ENCODE data around the gene C12orf56.
"Not testable (repeated sequence)": the region's sequence is repeated elsewhere in the genome, so short reads cannot be mapped to it uniquely, and the experiment has no call there.

The C12orf56 gene

DNA sequence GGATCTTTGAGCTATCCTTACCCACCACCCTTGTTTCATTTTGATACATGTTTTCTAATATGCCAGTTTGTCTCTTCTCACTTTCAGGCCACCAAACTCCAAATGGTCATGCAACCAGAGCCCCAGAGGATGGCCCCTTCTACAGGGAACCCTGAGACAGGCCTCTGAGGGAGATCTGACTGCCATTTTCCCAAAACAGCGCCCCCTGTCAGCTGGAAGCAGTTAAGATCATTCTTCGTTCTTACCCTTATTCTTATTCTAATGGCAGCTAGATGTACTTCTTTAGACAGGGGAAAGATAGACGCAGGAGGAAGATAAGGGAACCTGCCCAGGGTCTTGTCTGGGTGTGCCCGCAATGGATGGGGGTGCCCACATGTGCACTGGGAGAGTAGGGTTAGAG is 38.4 kb downstream of the C12orf56 start:
- DNase-seq (ENCODE audit: low read depth) = no peak
- H3K4me3 ChIP-seq (ENCODE audit: control insufficient read depth, low read depth, low read length) = no peak overlapping the region
- TF ChIP-seq, protein P1, sequence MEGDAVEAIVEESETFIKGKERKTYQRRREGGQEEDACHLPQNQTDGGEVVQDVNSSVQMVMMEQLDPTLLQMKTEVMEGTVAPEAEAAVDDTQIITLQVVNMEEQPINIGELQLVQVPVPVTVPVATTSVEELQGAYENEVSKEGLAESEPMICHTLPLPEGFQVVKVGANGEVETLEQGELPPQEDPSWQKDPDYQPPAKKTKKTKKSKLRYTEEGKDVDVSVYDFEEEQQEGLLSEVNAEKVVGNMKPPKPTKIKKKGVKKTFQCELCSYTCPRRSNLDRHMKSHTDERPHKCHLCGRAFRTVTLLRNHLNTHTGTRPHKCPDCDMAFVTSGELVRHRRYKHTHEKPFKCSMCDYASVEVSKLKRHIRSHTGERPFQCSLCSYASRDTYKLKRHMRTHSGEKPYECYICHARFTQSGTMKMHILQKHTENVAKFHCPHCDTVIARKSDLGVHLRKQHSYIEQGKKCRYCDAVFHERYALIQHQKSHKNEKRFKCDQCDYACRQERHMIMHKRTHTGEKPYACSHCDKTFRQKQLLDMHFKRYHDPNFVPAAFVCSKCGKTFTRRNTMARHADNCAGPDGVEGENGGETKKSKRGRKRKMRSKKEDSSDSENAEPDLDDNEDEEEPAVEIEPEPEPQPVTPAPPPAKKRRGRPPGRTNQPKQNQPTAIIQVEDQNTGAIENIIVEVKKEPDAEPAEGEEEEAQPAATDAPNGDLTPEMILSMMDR (conservative IDR thresholded peaks at IDR 0.05; ENCODE audit: control insufficient read depth, insufficient read depth, low read depth, low read length) = no peak

DNA sequence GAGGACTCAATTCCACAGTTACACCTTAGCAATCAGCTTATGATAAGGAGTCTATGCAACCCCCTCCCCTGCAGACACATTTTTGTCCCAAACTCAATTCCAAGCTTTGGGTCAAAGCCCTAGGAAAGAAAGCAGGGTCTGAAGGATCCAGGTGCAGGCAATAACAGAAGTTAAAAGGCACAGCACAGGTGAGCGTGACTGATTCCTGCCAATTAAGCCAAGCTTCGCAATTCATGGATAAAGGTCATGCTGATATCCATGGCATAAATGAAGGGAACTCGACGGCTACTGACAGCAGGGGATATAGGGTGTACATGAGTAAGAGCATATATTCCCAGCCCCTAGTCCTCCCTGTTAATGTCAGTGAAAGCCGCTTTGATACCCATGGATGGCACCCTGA is 39.3 kb downstream of the C12orf56 start:
- no peak for DNase-seq (ENCODE audit: low read depth)
- TF ChIP-seq, protein P1 (conservative IDR thresholded peaks at IDR 0.05; ENCODE audit: control insufficient read depth, insufficient read depth, low read depth, low read length) = no peak
- H3K4me3 ChIP-seq (ENCODE audit: control insufficient read depth, low read depth, low read length) = no peak overlapping the region

DNA sequence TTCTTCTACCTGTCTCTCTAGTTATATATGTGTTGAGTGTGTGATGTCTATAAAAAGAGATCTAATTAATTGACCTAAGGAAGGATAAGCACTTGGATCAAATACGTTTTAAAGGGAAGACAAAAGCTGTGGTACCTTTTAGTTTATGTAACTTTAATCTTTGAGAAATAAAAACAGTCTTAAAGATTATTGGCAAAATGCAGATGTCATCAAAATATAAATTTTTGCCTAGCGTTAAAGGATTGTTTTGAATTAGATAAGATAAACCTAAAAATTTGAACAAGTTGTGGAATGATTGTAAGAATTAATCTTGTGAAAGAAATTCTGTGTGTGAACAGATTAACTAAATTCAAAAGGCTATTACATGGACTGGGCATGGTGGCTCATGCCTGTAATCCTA is 42.9 kb downstream of the C12orf56 start:
- TF ChIP-seq, protein P1 (conservative IDR thresholded peaks at IDR 0.05; ENCODE audit: control insufficient read depth, insufficient read depth, low read depth, low read length) = no peak
- H3K4me3 ChIP-seq (ENCODE audit: control insufficient read depth, low read depth, low read length) = no peak overlapping the region
- DNase-seq (ENCODE audit: low read depth) = no peak

DNA sequence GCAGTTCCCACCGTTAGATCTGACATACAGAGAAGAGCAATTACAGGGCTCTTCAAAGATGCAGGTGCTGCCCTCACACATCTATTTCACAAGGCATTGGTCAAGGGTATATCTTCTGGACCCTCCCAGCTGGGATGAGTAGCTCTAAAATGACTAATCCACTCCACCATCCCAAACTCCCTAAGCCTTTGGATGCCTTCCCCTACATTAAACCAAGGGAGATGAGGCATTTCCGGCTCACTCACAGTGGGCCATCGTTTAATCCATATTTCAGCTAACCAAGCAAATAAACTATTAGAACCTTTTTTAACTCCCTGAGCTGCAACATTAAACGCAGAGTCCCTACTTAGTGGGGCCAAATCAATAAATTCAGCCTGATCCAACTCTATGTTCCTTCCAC is 45.9 kb downstream of the C12orf56 start:
- not testable (repeated sequence) for H3K4me3 ChIP-seq (ENCODE audit: control insufficient read depth, low read depth, low read length)
- DNase-seq (ENCODE audit: low read depth) = peak; percentile 2

DNA sequence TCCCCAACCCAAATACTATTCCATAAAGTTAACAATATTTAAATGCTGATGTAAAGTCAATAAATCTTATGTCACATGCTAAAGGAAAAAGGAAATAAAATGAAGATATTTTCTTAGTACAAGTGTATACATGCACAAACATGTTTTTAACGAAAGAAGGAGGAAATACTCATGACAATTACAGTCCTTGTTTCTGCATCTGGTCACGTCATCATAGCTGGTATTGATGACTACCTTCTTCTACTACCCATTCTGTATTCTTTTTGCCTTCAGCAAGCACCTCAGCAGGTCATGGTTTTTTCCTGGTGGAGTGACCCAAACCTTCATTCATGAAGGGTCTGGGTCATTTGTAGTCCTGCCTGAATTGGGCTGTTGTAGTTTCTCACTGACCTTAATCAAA is 50.0 kb downstream of the C12orf56 start:
- DNase-seq (ENCODE audit: low read depth) = not testable (repeated sequence)

DNA sequence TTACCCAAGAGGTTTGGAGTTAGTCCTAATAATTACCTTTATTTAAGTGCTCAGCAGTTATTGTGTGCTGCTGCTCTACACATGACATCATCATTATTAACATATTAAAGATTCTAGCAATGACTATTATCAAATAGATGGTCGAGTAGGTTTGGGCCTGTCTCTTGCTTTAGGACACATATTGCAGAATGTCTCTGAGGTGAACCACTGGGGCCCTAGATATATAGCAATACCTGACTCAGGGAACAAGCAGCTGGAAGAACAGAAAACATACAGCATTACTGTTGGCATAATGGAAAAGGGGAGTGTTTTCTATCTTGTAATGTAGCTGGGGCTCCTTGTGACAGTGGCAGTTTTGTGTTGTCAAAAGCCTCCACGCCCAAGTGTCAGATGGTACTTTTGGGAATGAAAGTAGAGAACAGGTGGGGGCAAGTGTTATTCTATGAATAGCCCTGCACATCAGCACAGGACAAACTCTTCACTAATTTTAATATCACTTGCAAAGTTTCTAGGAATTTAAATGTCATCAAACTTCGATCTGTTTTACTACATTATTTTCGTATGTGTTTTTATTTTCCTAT is 54.6 kb downstream of the C12orf56 start:
- H3K4me3 ChIP-seq (ENCODE audit: control insufficient read depth, low read depth, low read length) = no peak overlapping the region
- DNase-seq (ENCODE audit: low read depth) = no peak
- TF ChIP-seq, protein P1 (conservative IDR thresholded peaks at IDR 0.05; ENCODE audit: control insufficient read depth, insufficient read depth, low read depth, low read length) = no peak

More for the DNA sequence above, 50.0 kb downstream of the C12orf56 start:
- not testable (repeated sequence) for H3K4me3 ChIP-seq (ENCODE audit: control insufficient read depth, low read depth, low read length)

DNA sequence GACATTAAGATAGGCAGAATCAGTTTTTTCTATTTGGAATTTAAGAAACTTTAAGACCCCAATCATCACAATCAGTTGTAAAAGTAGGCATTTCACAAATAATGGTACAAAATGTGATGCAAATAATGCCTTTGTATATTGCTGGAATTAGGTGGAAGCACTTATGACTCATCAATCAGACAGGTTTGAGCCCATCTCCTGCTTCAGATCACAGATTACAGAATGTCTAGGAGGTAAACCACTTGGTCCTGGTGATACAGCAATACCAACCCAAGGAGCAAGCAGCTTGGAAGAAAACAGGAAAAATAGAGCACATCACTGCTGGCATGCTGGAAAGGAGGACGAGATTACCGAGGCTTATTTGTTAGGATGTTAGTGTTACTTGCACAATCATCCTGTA is 57.6 kb downstream of the C12orf56 start:
- TF ChIP-seq, protein P1 (conservative IDR thresholded peaks at IDR 0.05; ENCODE audit: control insufficient read depth, insufficient read depth, low read depth, low read length) = no peak
- DNase-seq (ENCODE audit: low read depth) = no peak
- no peak overlapping the region for H3K4me3 ChIP-seq (ENCODE audit: control insufficient read depth, low read depth, low read length)

DNA sequence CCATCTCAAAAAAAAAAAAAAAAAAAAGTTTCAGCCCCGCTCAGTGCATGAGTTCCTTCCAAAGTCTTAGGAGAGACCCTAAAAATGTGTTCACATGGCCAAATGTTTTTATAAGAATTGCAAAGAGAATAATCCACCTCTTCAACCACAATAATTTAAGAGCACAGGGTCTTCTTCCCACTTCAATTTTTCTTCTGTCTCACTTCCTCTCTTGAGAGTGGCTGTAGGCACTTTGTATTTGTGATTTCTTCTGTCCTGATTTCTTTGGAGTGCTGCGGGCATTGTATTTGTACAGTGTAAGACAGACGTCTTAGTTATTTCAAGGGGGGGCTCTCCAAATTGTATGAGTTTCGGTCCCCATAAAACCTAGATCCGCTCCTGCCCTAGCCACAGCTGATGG is 58.3 kb downstream of the C12orf56 start:
- DNase-seq (ENCODE audit: low read depth) = no peak
- TF ChIP-seq, protein P1 (conservative IDR thresholded peaks at IDR 0.05; ENCODE audit: control insufficient read depth, insufficient read depth, low read depth, low read length) = no peak
- no peak overlapping the region for H3K4me3 ChIP-seq (ENCODE audit: control insufficient read depth, low read depth, low read length)

DNA sequence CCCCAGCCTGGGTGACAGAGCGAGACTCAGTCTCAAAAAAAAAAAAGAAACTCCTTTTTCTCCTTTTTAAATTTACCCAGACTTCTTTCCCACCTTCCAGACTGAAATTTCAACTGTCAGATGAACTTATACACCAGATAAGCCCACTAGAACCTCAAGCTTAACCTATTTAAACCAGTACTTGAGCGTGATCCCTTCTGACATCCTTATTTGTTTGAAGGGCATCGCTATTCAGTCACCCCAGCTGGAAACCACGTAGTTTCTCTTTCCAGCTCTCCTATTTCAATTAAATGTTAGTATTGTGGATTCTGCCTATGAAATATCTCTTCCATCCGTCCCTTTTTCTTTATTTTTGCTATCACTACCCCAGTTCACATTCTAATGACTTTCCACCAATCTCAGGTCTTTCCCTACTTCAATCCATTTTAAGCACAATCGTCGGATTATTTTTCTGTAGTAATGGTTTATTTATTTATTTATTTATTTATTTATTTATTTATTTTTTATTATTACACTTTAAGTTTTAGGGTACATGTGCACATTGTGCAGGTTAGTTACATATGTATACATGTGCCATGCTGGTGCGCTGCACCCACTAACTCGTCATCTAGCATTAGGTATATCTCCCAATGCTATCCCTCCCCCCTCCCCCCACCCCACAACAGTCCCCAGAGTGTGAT is 61.4 kb downstream of the C12orf56 start:
- not testable (repeated sequence) for DNase-seq (ENCODE audit: low read depth); H3K4me3 ChIP-seq (ENCODE audit: control insufficient read depth, low read depth, low read length)
